GM19240 (cell line): Measurements from ENCODE around the gene RASSF1.

Experiments used
- DNase-seq: peaks from one replicate; pipeline ENCODE4 v3.0.0; 2011; ENCODE audit warnings: low spot score; ENCODE audit not compliant: insufficient read length

RASSF1 gene

GRCh38 chr3:50340448-50341329, at the start of gene RASSF1:
Gene RASSF1, minus strand, starts transcription at chr3:50340836. Its CDS starts 31 bp downstream, at chr3:50340805.
- DNase-seq = peak; percentile 51

- DNase-seq = no peak
Observed at GRCh38 chr3:50389414-50389767, 48.8 kb upstream of the RASSF1 start.

- DNase-seq = no peak
Observed at GRCh38 chr3:50388720-50389413, 48.2 kb upstream of the RASSF1 start.

GRCh38 chr3:50388016-50388719, 47.5 kb upstream of the RASSF1 start:
- DNase-seq = no peak

DNA sequence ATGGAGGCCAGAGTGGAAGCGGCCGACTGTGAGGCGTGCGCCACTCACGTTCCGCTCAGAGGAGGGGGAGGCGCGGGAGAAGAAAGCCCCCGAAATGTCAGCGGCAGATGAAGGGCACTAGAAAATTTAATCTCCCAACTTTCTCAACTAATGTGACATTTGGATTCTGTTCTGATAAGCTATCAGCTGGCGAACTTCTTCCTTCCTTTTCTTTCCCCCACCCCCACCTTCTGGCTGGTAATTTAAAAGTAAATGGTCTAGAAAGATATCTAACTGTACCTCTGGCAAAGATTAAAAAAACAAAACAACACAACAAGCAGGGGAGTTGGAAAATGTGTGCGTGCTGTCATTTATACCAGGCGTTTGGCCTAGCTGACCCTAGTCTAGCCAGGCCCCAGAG, 45.1 kb upstream of the RASSF1 start:
- DNase-seq = no peak

DNA sequence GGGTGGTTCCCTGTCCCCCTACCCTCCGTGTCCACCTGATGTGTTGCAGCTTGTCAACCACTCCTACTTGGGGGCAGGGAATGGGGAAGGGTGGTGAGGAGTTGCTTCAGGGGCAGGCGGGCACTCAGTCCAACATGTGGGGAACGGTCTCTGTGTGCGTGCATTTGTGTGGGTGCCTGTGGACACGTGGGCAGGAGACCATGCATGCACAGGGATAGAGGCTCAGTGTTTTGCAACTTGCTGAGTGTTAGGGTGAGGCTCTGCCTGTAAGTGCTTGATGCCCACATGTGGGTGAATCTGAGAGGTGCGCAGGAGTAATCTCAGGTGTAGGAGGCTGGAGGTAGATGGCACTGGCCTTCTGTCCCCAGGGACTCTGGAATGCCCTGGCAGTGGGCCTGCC, 43.1 kb upstream of the RASSF1 start:
- DNase-seq = no peak

DNA sequence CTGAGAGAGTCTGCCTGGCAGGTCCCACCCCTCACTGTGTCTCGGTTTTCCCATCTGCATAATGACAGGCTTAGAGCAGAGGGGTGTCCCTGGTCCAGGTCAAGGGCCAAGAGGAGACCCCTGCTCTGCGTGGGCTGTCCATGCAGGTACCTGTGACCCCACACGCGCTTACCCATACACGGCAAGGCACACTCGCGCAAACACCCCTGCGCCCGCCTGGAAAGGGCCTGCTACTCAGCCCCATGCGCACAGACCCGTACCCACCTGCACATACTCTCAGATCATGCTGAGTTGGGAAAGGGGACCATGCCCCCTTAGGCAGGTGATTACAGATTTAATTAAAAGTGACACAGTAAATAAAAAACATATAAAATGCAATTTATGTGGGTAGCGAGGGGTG, 42.1 kb upstream of the RASSF1 start:
- DNase-seq = no peak

DNA sequence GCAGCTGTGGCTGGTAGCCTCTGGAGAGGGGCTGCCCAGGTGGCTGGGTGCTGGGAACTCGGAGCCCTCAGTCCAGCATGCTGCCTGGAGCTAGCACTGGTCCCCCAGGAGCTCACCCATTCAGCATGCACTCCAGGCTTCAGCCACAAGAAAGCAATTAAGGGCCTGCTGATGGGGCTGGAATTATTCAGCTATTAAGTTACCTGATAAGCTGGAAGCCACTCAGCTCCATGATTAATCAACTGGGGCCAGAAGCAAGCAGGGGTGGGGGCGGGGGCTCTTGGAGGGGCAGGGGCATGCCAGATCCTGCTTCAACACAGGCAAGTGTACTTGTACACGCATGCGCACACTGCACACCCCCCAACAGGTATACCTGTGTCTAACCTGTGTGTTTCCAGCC, 40.7 kb upstream of the RASSF1 start:
- DNase-seq = no peak

- no peak for DNase-seq
Observed at GRCh38 chr3:50380405-50381085, 39.9 kb upstream of the RASSF1 start.

GRCh38 chr3:50378757-50379156, 38.1 kb upstream of the RASSF1 start:
- no peak for DNase-seq

- DNase-seq = no peak
Observed at GRCh38 chr3:50378024-50378423, 37.4 kb upstream of the RASSF1 start.

DNA sequence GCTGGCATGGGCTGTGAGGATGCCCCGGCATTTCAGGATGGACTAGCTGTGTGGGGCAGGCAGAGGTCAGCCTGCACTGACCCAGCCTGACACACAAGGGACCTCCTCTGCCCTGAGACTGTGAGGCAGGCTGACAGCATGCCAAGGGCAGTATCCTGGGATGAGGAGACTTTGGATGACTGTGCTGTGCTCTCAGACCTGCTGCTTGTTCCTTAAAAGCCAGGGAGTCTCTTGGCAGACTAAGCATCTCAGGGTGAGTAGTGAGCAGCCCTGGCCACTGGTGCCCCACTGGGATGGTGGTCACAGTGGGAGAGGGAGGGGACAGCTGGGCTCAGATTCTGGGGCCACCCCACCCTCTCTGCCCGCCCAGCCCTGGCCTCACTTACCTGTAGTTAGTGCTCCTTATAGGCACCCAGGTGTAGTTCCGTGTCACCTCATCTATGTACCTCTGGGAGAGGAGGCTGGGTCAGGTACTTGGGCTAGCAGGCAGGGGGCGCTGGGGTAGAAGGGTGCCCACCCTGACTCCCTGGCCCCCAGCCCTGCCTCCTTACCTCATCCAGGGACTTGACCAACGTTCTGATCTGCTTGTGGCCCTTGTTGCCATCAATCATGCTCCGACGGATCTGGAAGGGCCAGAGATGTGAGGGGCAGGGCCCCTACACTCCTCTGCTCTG, 34.8 kb upstream of the RASSF1 start:
- DNase-seq = no peak

- no peak for DNase-seq
Observed at GRCh38 chr3:50374363-50375257, 34.0 kb upstream of the RASSF1 start.

DNA sequence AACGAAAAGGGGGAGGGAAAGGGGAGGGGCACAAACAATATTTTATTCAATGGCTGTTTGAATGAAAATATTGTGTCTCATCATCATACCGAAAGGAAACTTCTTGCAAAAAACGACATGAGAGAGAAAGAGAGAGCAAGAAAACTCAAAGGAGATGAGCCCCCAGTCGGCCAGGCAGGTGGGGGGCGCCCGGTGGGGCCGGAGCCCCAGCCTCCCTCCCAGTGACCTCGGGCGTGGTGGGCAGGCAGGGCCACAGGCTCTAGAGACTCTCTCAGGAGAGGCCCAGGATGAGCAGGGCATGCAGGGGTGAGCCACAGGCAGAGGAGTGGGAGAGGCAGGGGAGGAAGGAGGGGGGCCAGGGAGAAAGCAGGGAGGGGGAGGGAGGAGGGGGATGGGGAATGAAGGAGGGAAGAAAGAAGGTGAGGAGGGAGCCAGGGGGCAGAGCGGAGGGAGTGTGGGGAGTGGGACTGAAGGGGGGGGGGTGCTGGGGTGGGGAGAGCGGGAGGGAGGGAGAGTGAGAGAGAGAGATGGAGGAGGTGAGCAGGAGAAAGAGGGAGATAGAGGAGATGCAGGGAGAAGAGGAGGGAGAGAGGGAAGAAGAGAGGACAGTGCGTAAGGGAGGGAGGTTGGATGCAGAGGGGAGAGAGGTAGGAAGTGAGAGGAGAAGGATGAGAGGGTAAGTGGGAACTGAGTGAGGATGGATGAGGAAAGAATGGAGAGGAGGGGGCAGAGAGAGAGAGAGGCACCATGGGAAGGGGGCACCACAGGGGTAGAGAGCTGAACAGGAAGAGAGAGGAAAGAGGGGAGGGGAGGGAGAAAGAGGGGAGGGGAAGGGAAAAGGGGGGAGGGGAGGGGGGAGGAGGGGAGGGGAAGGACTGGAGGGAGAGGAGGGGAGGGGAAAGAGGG, 32.8 kb upstream of the RASSF1 start:
- no peak for DNase-seq

DNA sequence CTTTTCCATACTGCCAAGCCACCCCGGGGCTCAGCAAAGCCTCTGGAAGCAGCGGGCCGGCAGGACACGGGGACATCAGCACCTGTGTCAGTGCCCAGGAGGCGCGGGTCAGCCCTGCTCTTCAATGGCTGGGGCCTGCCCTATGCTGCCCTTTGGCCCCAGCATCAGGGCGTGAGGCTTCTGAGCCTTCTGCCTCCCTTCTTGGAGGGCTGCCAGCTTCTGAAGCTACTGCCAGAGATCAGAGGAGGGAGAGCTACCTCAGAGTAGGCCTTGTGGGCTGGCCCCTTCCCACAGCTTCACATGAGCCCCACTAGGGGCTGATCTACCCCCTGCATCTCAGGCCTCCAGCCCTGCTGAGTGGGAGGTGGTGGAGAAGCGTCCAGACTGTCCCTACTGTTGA, 31.7 kb upstream of the RASSF1 start:
- DNase-seq = no peak

DNA sequence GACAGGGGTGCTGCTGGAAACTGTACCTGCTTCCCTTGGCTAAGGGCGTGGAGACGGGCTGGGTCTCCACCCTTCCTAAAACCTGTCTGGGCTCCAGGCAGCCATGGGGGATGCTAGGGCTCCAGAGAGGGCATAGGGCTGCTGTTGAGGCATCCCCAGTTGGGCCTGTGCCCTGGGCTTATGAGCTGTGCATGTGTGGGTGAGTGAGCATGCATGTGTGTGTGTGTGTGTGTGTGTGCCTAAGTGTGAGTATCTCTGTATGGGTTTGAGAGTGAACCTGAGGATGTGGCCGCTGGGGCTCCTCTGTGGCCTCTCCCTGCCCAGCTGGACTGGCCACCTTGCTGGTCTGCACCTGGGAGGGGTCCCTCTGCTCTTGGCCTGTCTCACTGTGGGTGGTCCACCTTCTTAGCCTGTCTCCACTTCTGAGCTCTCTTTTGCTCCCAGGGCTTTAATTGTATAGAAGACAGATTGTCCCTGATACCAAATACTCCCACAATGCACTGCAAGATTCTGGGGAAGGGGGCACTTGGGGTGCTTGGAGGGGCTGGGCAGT, 30.6 kb upstream of the RASSF1 start:
- DNase-seq = no peak

GRCh38 chr3:50370594-50370993, 30.0 kb upstream of the RASSF1 start:
- DNase-seq = no peak

GRCh38 chr3:50369012-50369670, 28.5 kb upstream of the RASSF1 start:
- no peak for DNase-seq
